ENCODE measurements around the gene BFSP1.

- TF ChIP-seq PATZ1 (CRISPR knock-in tag; IDR thresholded peaks at IDR 0.05; ENCODE audit: borderline replicate concordance) (no peak), ZFP30 (CRISPR knock-in tag; IDR thresholded peaks at IDR 0.05) (no peak), ESRRG (CRISPR knock-in tag; IDR thresholded peaks at IDR 0.05) (no peak), ZNF8 (CRISPR knock-in tag; IDR thresholded peaks at IDR 0.05) (no peak), PPARA (CRISPR knock-in tag; IDR thresholded peaks at IDR 0.05; ENCODE audit: borderline replicate concordance) (no peak)
Observed at GRCh38 chr20:17525650-17526049, 5.5 kb downstream of the BFSP1 start.

Data from SK-N-SH treated with all-trans-retinoic acid at 6 μM for 48 hours (cell line).